Parietal lobe (tissue), 1 donor: ENCODE measurements around the gene OR52I1. TPM values are rescaled to one million over a fixed set of nuclear protein-coding genes. Genes with fewer than 3 reads are reported as not detected.

Experiments used
- total RNA-seq: library from RNA; depleted of rRNA; stranded (reverse); fragments of >200 nt; gene quantifications from one replicate; pipeline ENCODE4 v1.2.3, GENCODE V29; 2014

Gene OR52I1
- total RNA-seq = not detected

DNA sequence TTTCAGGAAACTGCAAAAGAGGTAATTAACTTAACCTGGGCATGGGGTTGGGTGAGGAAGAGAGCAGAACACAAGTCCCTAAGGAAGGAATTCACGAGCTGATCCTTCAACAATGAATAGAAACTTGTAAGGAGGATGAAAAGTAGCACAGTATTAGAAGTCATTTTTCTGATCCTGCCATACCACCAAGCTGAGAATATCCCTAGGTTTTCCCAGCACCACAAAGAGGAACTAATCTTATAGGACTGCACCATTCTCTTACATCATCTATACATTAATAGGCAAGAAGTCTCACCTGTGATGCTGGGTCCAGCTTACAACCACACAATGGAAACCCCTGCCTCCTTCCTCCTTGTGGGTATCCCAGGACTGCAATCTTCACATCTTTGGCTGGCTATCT is at the start of gene OR52I1:
TSS of gene OR52I1 (plus strand) at position 301 of the 400 bp plus-strand sequence. CDS start at position 301, 0 bp downstream.

DNA sequence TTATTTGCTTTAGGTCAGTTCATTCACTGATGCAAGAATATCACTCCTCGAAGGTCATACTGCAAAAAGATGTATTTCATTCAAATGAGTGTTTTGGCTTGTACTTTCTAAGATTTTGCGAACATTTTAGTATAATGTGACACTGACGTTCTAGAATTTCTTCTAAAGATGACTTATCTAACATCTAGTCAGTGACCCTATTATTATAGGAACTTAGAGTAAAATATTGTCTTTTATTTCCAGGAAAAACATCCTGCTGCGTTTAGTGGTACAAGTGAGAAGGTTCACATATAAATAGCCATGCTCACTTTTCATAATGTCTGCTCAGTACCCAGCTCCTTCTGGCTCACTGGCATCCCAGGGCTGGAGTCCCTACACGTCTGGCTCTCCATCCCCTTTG is 48.9 kb upstream of the OR52I1 start, which contains the start of gene OR52M1:
TSS of gene OR52M1 (plus strand) at position 301 of the 400 bp plus-strand sequence. CDS start at position 301, 0 bp downstream.

DNA sequence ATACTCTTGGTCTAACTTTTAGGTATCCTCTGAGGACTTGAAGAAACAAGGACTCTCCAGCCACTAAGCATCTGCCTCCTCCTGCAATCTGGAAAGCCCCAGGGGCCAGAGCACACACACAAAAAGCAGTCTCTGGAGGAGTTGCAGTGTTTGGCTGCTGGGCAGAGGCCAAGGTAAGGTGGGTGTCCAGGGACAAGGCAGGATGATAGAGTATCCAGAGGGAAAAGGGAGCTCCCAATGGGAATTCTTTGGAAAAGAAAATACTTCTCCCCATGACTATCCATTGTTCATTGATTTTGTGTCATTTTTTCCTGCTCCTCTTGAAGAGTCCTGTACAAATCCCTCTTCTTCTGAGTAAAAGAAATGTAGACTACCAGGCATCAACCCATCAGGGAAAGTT is 12.4 kb upstream of the OR52I1 start, which contains the start of gene OR52I2:
TSS of gene OR52I2 (plus strand) at position 301 of the 400 bp plus-strand sequence.

DNA sequence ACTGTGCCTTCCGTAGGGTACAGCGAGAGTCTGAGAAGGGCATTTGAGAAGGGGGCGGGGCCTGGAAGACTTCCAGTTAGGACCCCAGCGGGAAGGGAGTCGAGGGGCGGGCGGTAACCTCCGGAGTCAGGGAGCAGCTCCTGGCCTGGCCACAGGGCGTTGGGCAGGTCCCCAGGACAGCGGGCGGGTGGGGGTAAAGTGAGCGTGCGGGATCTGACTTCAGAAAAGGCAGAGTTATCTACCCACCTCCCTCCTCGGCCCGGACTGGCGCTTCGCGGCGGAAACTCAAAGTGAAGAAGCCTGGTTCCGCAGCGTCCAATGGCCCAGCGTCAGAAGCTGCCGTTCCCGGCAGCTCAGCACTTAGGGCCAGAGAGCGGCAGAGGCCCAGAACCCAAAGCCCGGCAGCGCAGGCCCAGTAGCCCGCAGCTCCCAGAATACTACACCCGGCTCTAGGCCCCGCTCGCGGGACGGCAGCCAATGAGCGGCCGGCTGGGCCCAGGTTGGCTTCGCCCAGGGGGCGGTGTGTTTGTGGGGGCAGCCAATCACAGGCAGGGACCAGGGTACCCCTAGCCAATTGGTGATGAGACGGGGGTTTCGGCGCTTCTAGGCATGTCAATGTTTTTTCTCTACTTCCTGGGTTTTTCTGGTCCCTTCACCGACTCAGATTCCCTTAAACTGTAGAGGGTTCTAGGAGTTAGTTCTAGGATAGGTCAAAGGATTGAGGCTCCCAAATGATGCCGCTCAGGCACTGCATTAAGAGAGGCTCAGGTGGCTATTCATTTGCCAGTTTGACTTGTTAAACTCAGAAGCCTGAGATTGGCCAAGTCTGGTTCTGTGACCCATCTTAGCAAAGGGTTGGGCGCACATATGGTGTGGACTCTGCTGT is 14.2 kb downstream of the OR52I1 start, which contains the start of gene TRIM68:
TSS of gene TRIM68 (minus strand) at position 451 of the 886 bp plus-strand sequence. CDS start 2,727 bp downstream, outside the sequence.

GRCh38 chr11:4636962-4637661 is 43.3 kb downstream of the OR52I1 start, which contains the start of gene OR51D1:
Gene OR51D1 (plus strand): TSS chr11:4637477. CDS start chr11:4639791, 2,314 bp downstream.

DNA sequence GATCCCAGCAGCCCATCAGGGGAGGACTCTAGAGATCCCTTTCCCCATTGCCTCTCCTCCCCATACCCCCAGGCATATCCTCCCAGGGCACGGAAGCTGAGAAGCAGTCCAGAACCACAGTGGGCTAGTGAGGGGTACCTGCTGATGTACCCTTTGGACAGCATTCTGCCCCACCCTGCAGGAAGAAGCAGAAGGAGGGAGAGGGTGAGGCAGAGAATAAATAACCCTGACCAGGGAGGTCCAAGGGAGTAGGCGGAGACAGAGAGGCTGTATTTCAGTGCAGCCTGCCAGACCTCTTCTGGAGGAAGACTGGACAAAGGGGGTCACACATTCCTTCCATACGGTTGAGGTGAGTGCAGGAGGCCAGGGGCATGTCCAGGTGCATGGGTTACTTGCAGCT is 49.8 kb downstream of the OR52I1 start, which contains the start of gene OR51E1:
TSS of gene OR51E1 (plus strand) at position 301 of the 400 bp plus-strand sequence. CDS start 8,545 bp downstream, outside the sequence.

Other genes with a start within 250 kb of the OR52I1 start
- gene OR52B4, start 225.7 kb upstream of the OR52I1 start, total RNA-seq = not detected
- 2.8 TPM for gene TRIM21, start 200.3 kb upstream of the OR52I1 start, total RNA-seq
- gene OR52K2, start 144.7 kb upstream of the OR52I1 start, total RNA-seq = not detected
- gene OR52K1, start 111.4 kb upstream of the OR52I1 start, total RNA-seq = not detected
- not detected for gene OR52M1, start 48.8 kb upstream of the OR52I1 start, total RNA-seq
- gene OR52I2, start 12.3 kb upstream of the OR52I1 start, total RNA-seq = not detected
- gene TRIM68, start 14.2 kb downstream of the OR52I1 start, total RNA-seq = 13.8 TPM
- gene OR51D1, start 43.4 kb downstream of the OR52I1 start, total RNA-seq = not detected
- not detected for gene OR51E1, start 49.9 kb downstream of the OR52I1 start, total RNA-seq
- not detected for gene OR51E2, start 103.8 kb downstream of the OR52I1 start, total RNA-seq
- gene MMP26, start 110.7 kb downstream of the OR52I1 start, total RNA-seq = not detected
- not detected for gene OR51F1, start 175.9 kb downstream of the OR52I1 start, total RNA-seq
- not detected for gene OR52R1, start 210.3 kb downstream of the OR52I1 start, total RNA-seq
- not detected for gene OR51F2, start 227.3 kb downstream of the OR52I1 start, total RNA-seq